Measurements from ENCODE around the gene DOCK4.

GRCh38 chr7:111903016-111903415 lies 303.2 kb downstream of the DOCK4 start:
- TF ChIP-seq CTCF (IDR thresholded peaks at IDR 0.05): no peak
- no peak for TF ChIP-seq POLR2A (IDR thresholded peaks at IDR 0.05)
- TF ChIP-seq EP300 (IDR thresholded peaks at IDR 0.05): no peak
